IMR-90 (cell line): ENCODE results near the gene SLITRK3. TPM values are rescaled to one million over a fixed set of nuclear protein-coding genes. Genes with fewer than 3 reads are reported as not detected.

Source experiments
- ATAC-seq: fragments of 200-7000 bp; cut with Tn5 transposase; 2 replicates; pipeline ENCODE4 v1.9.1; 2020; ENCODE audit warnings: low read depth, mild to moderate bottlenecking, moderate library complexity
- BruUV-seq: library from RNA; stranded (reverse); fragments of 400-500 nt; replicated peaks from 2 replicates; lab custom pipeline; 2021; lab: Mats Ljungman, UMichigan
- CTCF ChIA-PET: fragments of 300-600 bp; formaldehyde crosslinking; extraction: SDS; loops from one replicate; lab custom pipeline; 2021; ENCODE audit warnings: antibody characterized with exemption; lab: Yijun Ruan, JAX
- POLR2A ChIA-PET: fragments of 300-600 bp; sonication (Branson Sonifier 250); formaldehyde crosslinking; loops from one replicate; lab custom pipeline; 2022; ENCODE audit warnings: antibody characterized with exemption; ENCODE audit not compliant: unreplicated experiment; lab: Charles Lee
- DNase-seq: peaks from one replicate; pipeline ENCODE4 v3.0.0; 2013
- H2AFZ ChIP-seq: replicated peaks from 2 replicates; pipeline ENCODE3; 2013; ENCODE audit warnings: low read length, mild to moderate bottlenecking; ENCODE audit not compliant: poor library complexity
- H2AK5ac ChIP-seq: 2 replicates; pipeline ENCODE4 v1.6.1; 2013; ENCODE audit warnings: low read depth, low read length, inconsistent platforms
- H2AK9ac ChIP-seq: replicated peaks from 2 replicates; pipeline ENCODE3; 2013; ENCODE audit warnings: mild to moderate bottlenecking, low read depth, low read length, moderate library complexity; ENCODE audit not compliant: poor library complexity
- H2BK120ac ChIP-seq: 2 replicates; pipeline ENCODE4 v1.6.1; 2013; ENCODE audit warnings: low read depth, low read length, inconsistent platforms
- H2BK15ac ChIP-seq: 3 replicates; pipeline ENCODE4 v1.6.1; 2013; ENCODE audit warnings: low read depth, low read length, inconsistent platforms
- H2BK20ac ChIP-seq: 2 replicates; pipeline ENCODE4 v1.6.1; 2013; ENCODE audit warnings: low read depth, mild to moderate bottlenecking, inconsistent platforms, low read length, moderate library complexity
- H2BK5ac ChIP-seq: 2 replicates; pipeline ENCODE4 v1.6.1; 2013; ENCODE audit warnings: mild to moderate bottlenecking, low read depth, low read length, inconsistent platforms; ENCODE audit not compliant: poor library complexity, severe bottlenecking
- H3K14ac ChIP-seq: replicated peaks from 2 replicates; pipeline ENCODE4 v1.6.1; 2013; ENCODE audit warnings: low read depth, low read length, inconsistent platforms
- H3K18ac ChIP-seq: 2 replicates; pipeline ENCODE4 v1.6.1; 2013; ENCODE audit warnings: low read depth, low read length, control low read depth
- H3K23ac ChIP-seq: 2 replicates; pipeline ENCODE4 v1.6.1; 2013; ENCODE audit warnings: low read depth, low read length, inconsistent platforms
- H3K27ac ChIP-seq: 2 replicates; pipeline ENCODE4 v1.5.1; 2013; ENCODE audit warnings: mild to moderate bottlenecking, control low read depth, low read length; ENCODE audit not compliant: insufficient read depth
- H3K27me3 ChIP-seq: 2 replicates; pipeline ENCODE4 v1.6.1; 2013; ENCODE audit warnings: low read length; ENCODE audit not compliant: control insufficient read depth, insufficient read depth
- H3K36me3 ChIP-seq: 2 replicates; pipeline ENCODE4 v1.6.1; 2013; ENCODE audit warnings: low read length, mixed read lengths; ENCODE audit not compliant: control insufficient read depth, insufficient read depth
- H3K4ac ChIP-seq: 2 replicates; pipeline ENCODE4 v1.6.1; 2013; ENCODE audit warnings: low read depth, low read length, inconsistent platforms
- H3K4me1 ChIP-seq: 2 replicates; pipeline ENCODE4 v1.6.1; 2013; ENCODE audit warnings: low read length, mixed read lengths; ENCODE audit not compliant: control insufficient read depth, insufficient read depth
- H3K4me2 ChIP-seq: 2 replicates; pipeline ENCODE4 v1.6.1; 2013; ENCODE audit warnings: low read depth, mild to moderate bottlenecking, control low read depth, low read length, moderate library complexity
- H3K4me3 ChIP-seq: 2 replicates; pipeline ENCODE4 v1.5.1; 2013; ENCODE audit warnings: low read depth, mild to moderate bottlenecking, control low read depth, low read length, moderate library complexity; ENCODE audit not compliant: insufficient read depth
- H3K56ac ChIP-seq: 2 replicates; pipeline ENCODE4 v1.6.1; 2013; ENCODE audit warnings: low read length, inconsistent platforms; ENCODE audit not compliant: insufficient read depth; ENCODE audit errors: extremely low read depth
- H3K79me1 ChIP-seq, 2 experiments: 2 replicates each; pipeline ENCODE4 v1.6.1; 2013; ENCODE audit warnings: low read length in 2 of 2, inconsistent platforms in 1 of 2, low read depth in 1 of 2
- H3K9ac ChIP-seq: 2 replicates; pipeline ENCODE4 v1.6.1; 2013; ENCODE audit warnings: low read depth, low read length, control low read depth
- H3K9me1 ChIP-seq: 2 replicates; pipeline ENCODE4 v1.6.1; 2013; ENCODE audit warnings: low read length, inconsistent platforms; ENCODE audit not compliant: insufficient read depth
- H3K9me3 ChIP-seq: 2 replicates; pipeline ENCODE4 v1.6.1; 2013; ENCODE audit warnings: low read length; ENCODE audit not compliant: control insufficient read depth, insufficient read depth
- H4K20me1 ChIP-seq: 2 replicates; pipeline ENCODE4 v1.6.1; 2013; ENCODE audit warnings: low read length, inconsistent platforms; ENCODE audit not compliant: insufficient read depth
- H4K5ac ChIP-seq: 2 replicates; pipeline ENCODE4 v1.6.1; 2013; ENCODE audit warnings: mild to moderate bottlenecking, low read depth, low read length, control low read depth
- H4K8ac ChIP-seq, 2 experiments: 2 replicates each; pipeline ENCODE4 v1.6.1; 2013; ENCODE audit warnings: low read depth in 2 of 2, low read length in 2 of 2, control low read depth in 1 of 2, inconsistent platforms in 1 of 2
- H4K91ac ChIP-seq: 2 replicates; pipeline ENCODE4 v1.6.1; 2013; ENCODE audit warnings: low read depth, low read length, inconsistent platforms; ENCODE audit not compliant: insufficient read depth
- BHLHE40 ChIP-seq: fragments of 150-350 bp; IDR thresholded peaks from 2 replicates; pipeline ENCODE4 v1.6.1; 2016; ENCODE audit warnings: mild to moderate bottlenecking, low read depth, low read length
- CEBPB ChIP-seq: IDR thresholded peaks from 2 replicates; pipeline ENCODE4 v1.6.1; 2012; ENCODE audit warnings: low read depth, low read length, improper control_type of control experiment
- CHD1 ChIP-seq: IDR thresholded peaks from 2 replicates; pipeline ENCODE4 v1.6.1; 2012; ENCODE audit warnings: low read depth, low read length, improper control_type of control experiment
- NFE2L2 ChIP-seq: fragments of 150-350 bp; IDR thresholded peaks from 2 replicates; pipeline ENCODE4 v1.6.1; 2016; ENCODE audit warnings: low read depth, mild to moderate bottlenecking, low read length
- POLR2A ChIP-seq: IDR thresholded peaks from 2 replicates; pipeline ENCODE4 v1.6.1; 2012; ENCODE audit warnings: mild to moderate bottlenecking, low read depth, low read length
- SMC3 ChIP-seq: fragments of 150-350 bp; IDR thresholded peaks from 2 replicates; pipeline ENCODE4 v1.6.1; 2016; ENCODE audit warnings: low read depth, mild to moderate bottlenecking, antibody characterized with exemption, low read length, moderate library complexity
- WGBS, 2 experiments: methylation state at CpG; one replicate each; pipeline versions ENCODE4 v1.1.5 to v1.1.7; 2013; ENCODE audit warnings: missing lambda C conversion rate in 2 of 2; ENCODE audit not compliant: insufficient read length in 1 of 2; ENCODE audit errors: extremely low coverage in 2 of 2; 5-methylcytosine and 5-hydroxymethylcytosine counted together
- dilution Hi-C: fragments of 300-500 bp; cut with HindIII; formaldehyde crosslinking; loops from one replicate; pipeline ENCODE4 v1.14.3; 2018; ENCODE audit warnings: low sequenced_read_pairs; ENCODE audit not compliant: unreplicated experiment
- in situ Hi-C: fragments of 300-500 bp; cut with MboI; formaldehyde crosslinking; loops from 3 replicates; pipeline ENCODE4 v1.14.3; 2019; ENCODE audit warnings: low sequenced_read_pairs, inconsistent platforms, mixed read lengths
- intact Hi-C: fragments of 100-400 bp; cut with micrococcal nuclease; formaldehyde crosslinking; loops from 2 replicates; pipeline ENCODE4 v1.10.0; 2022
- polyA plus RNA-seq, 3 experiments: library from polyadenylated mRNA; depleted of rRNA; stranded (reverse); fragments of >200 nt; gene quantifications; 2 replicates each; pipeline ENCODE4 v1.2.3, GENCODE V29; 2012; ENCODE audit warnings: low replicate concordance in 1 of 3
- total RNA-seq: library from RNA; depleted of rRNA; stranded (reverse); fragments of >200 nt; gene quantifications from 2 replicates; pipeline ENCODE4 v1.2.3, GENCODE V29; 2012
- TF ChIP-seq, protein P1 (sequence below): conservative IDR thresholded peaks from 2 replicates; pipeline ENCODE4 v1.5.1; 2012; ENCODE audit warnings: mild to moderate bottlenecking, low read depth, low read length, improper control_type of control experiment

SLITRK3 gene
- total and polyA plus RNA-seq, 2 of the 4 experiments (the other 2 are of a cell fraction): not detected

DNA sequence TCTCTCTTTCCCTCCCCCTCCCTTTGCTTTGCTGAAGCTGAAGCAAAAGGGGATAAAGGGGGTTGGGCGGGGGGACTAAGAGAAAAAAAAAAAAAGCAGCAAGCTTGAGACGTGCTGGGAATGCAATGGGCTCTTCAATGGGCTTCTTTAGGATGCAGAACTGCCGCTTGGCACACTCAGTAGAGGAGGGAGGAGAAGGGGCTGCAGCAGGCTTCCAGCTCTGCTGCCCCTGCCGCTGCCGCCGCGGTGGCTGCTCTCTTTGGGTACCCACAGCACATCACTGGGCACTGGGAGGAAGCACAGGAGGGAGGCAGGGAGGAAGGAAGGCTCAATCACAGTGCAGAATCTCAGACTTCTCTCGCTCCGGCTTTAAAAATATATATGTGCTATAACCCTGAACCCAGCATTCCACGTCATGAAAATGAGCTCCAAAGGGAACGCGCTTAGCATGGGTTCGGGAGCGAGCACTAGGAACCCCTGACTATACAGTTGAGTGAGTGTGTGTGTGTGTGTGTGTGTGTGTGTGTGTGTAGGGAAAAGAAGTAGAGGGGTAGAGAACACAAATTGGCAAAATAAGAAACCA, 3.5 kb downstream of the SLITRK3 start:
- no peak overlapping the region for H3K23ac ChIP-seq
- dilution Hi-C loops (no loop called here), intact Hi-C loops (no loop called here), in situ Hi-C loops (no loop called here)
- no peak overlapping the region for H2BK20ac ChIP-seq
- no peaks in the 10 kb centered on the region for H3K9me1 ChIP-seq
- H3K79me1 ChIP-seq: no peaks in the 10 kb centered on the region
- H3K14ac ChIP-seq: no peak overlapping the region
- BruUV-seq: no TSS peak
- H3K4me2 ChIP-seq: no peak overlapping the region
- H4K20me1 ChIP-seq: no peaks in the 10 kb centered on the region
- no peak overlapping the region for H2AFZ ChIP-seq
- H2AK5ac ChIP-seq: no peak overlapping the region
- no peaks in the 10 kb centered on the region for H3K4me1 ChIP-seq
- no peak overlapping the region for H3K4ac ChIP-seq
- H3K27ac ChIP-seq: no peak overlapping the region
- no peak overlapping the region for H4K5ac ChIP-seq
- TF ChIP-seq, protein P1, sequence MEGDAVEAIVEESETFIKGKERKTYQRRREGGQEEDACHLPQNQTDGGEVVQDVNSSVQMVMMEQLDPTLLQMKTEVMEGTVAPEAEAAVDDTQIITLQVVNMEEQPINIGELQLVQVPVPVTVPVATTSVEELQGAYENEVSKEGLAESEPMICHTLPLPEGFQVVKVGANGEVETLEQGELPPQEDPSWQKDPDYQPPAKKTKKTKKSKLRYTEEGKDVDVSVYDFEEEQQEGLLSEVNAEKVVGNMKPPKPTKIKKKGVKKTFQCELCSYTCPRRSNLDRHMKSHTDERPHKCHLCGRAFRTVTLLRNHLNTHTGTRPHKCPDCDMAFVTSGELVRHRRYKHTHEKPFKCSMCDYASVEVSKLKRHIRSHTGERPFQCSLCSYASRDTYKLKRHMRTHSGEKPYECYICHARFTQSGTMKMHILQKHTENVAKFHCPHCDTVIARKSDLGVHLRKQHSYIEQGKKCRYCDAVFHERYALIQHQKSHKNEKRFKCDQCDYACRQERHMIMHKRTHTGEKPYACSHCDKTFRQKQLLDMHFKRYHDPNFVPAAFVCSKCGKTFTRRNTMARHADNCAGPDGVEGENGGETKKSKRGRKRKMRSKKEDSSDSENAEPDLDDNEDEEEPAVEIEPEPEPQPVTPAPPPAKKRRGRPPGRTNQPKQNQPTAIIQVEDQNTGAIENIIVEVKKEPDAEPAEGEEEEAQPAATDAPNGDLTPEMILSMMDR: no peak
- TF ChIP-seq POLR2A (no peak), CEBPB (no peak), SMC3 (no peak), CHD1 (no peak), BHLHE40 (no peak), NFE2L2 (no peak)
- DNase-seq (no peak), ATAC-seq (no peak)
- no peak overlapping the region for H4K91ac ChIP-seq
- H3K27me3 ChIP-seq: peaks cover 34% of the 10 kb centered on the region
- H4K8ac ChIP-seq: no peak overlapping the region
- H3K9ac ChIP-seq: no peak overlapping the region
- H3K36me3 ChIP-seq: no peaks in the 10 kb centered on the region
- H3K56ac ChIP-seq: no peak overlapping the region
- ChIA-PET CTCF (interaction anchor here (0.6 kb wide), 1 partner anchor 19 kb away, joined by 5 read pairs; no protein-coding TSS in a partner anchor), POLR2A (no interaction called here)
- peaks cover 3% of the 10 kb centered on the region for H3K9me3 ChIP-seq
- WGBS, 2 experiments: 0% methylated on average over 1 of the region's 14 CpGs; no CpG with 5 or more reads in 1 of the 2 experiments
- no peak overlapping the region for H2BK5ac ChIP-seq
- no peak overlapping the region for H2BK15ac ChIP-seq
- H3K18ac ChIP-seq: no peak overlapping the region
- H3K4me3 ChIP-seq: no peak overlapping the region
- H2AK9ac ChIP-seq: no peak overlapping the region
- no peak overlapping the region for H2BK120ac ChIP-seq
